Neural cell (in vitro differentiated cells): ENCODE data around the gene FREM2. TPM values are rescaled to one million over a fixed set of nuclear protein-coding genes. Genes with fewer than 3 reads are reported as not detected.

Experiments
- H2AFZ ChIP-seq: fragments of 200-600, 300-800 bp; sonication (generic), shearing (Covaris generic); 2 replicates; pipeline ENCODE4 v1.6.0; 2014; ENCODE audit warnings: low read depth, mild to moderate bottlenecking, antibody characterized with exemption, low read length, moderate library complexity
- H3F3A ChIP-seq: fragments of 200-600 bp; shearing (Covaris generic); 2 replicates; pipeline ENCODE4 v1.6.1; 2016; ENCODE audit warnings: mild to moderate bottlenecking, moderate library complexity, mixed read lengths, antibody characterized with exemption, low read length; ENCODE audit not compliant: insufficient read depth, poor library complexity, severe bottlenecking
- H3K27ac ChIP-seq: fragments of 200-600, 300-800 bp; sonication (generic), shearing (Covaris generic); 2 replicates; pipeline ENCODE4 v1.5.1; 2014; ENCODE audit warnings: mild to moderate bottlenecking, low read length, moderate library complexity
- H3K27me3 ChIP-seq: fragments of 300-800, 200-600 bp; sonication (generic), shearing (Covaris generic); 2 replicates; pipeline ENCODE4 v1.6.0; 2014; ENCODE audit warnings: mild to moderate bottlenecking, low read depth, low read length, moderate library complexity; ENCODE audit not compliant: insufficient read depth
- H3K36me3 ChIP-seq: fragments of 300-800, 200-600 bp; sonication (generic), shearing (Covaris generic); 2 replicates; pipeline ENCODE4 v1.5.1; 2014; ENCODE audit warnings: mild to moderate bottlenecking, antibody characterized with exemption, low read length, moderate library complexity; ENCODE audit not compliant: insufficient read depth
- H3K4me2 ChIP-seq: fragments of 300-800, 200-600 bp; sonication (generic), shearing (Covaris generic); 2 replicates; pipeline ENCODE4 v1.6.0; 2014; ENCODE audit warnings: mild to moderate bottlenecking, low read length
- H3K4me3 ChIP-seq: fragments of 300-800, 200-600 bp; sonication (generic), shearing (Covaris generic); 2 replicates; pipeline ENCODE4 v1.5.1; 2014; ENCODE audit warnings: mild to moderate bottlenecking, low read length, moderate library complexity
- H3K79me2 ChIP-seq: fragments of 200-600 bp; shearing (Covaris generic); replicated peaks from 2 replicates; pipeline ENCODE4 v1.6.0; 2014; ENCODE audit warnings: mild to moderate bottlenecking, low read length, moderate library complexity; ENCODE audit not compliant: insufficient read depth
- H3K9ac ChIP-seq: fragments of 300-800, 200-600 bp; sonication (generic), shearing (Covaris generic); 2 replicates; pipeline ENCODE4 v1.6.1; 2016; ENCODE audit warnings: mild to moderate bottlenecking, low read length, mixed read lengths
- H3K9me2 ChIP-seq: fragments of 200-600 bp; shearing (Covaris generic); 2 replicates; pipeline ENCODE4 v1.6.1; 2016; ENCODE audit warnings: mild to moderate bottlenecking, low read length, mixed read lengths; ENCODE audit not compliant: insufficient read depth
- H3K9me3 ChIP-seq: fragments of 200-600, 300-800 bp; sonication (generic), shearing (Covaris generic); 2 replicates; pipeline ENCODE4 v1.6.1; 2016; ENCODE audit warnings: mild to moderate bottlenecking, mixed run types, low read length, moderate library complexity, mixed read lengths
- H4K20me1 ChIP-seq: fragments of 200-600 bp; shearing (Covaris generic); 2 replicates; pipeline ENCODE4 v1.6.1; 2016; ENCODE audit warnings: mild to moderate bottlenecking, mixed run types; ENCODE audit not compliant: insufficient read depth
- EP300 ChIP-seq: fragments of 450-650 bp; conservative IDR thresholded peaks from 2 replicates; pipeline ENCODE4 v1.6.1; 2014; ENCODE audit warnings: antibody characterized with exemption, mild to moderate bottlenecking, moderate library complexity; ENCODE audit not compliant: poor library complexity, severe bottlenecking
- EZH2 ChIP-seq: fragments of 200-600, 300-800 bp; shearing (Covaris generic), sonication (generic); IDR thresholded peaks from 2 replicates; pipeline ENCODE4 v1.6.1; 2014; ENCODE audit warnings: antibody characterized with exemption, low read length, borderline replicate concordance, mild to moderate bottlenecking; ENCODE audit not compliant: insufficient read depth, poor library complexity, severe bottlenecking
- MXI1 ChIP-seq: fragments of 450-650 bp; conservative IDR thresholded peaks from 2 replicates; pipeline ENCODE4 v1.6.1; 2014; ENCODE audit warnings: antibody characterized with exemption, mild to moderate bottlenecking; ENCODE audit not compliant: poor library complexity, severe bottlenecking
- POLR2AphosphoS5 ChIP-seq: IDR thresholded peaks from 2 replicates; pipeline ENCODE4 v1.6.1; 2012
- RAD21 ChIP-seq: fragments of 450-650 bp; conservative IDR thresholded peaks from 2 replicates; pipeline ENCODE4 v1.6.1; 2014; ENCODE audit warnings: antibody characterized with exemption, mild to moderate bottlenecking, moderate library complexity
- SMC3 ChIP-seq: fragments of 450-650 bp; conservative IDR thresholded peaks from 2 replicates; pipeline ENCODE4 v1.6.1; 2014; ENCODE audit warnings: antibody characterized with exemption, mild to moderate bottlenecking, moderate library complexity; ENCODE audit not compliant: poor library complexity
- TAF1 ChIP-seq: IDR thresholded peaks from 2 replicates; pipeline ENCODE4 v1.6.1; 2012; ENCODE audit warnings: low read depth
- polyA plus RNA-seq: library from polyadenylated mRNA; depleted of rRNA; stranded (reverse); fragments of >200 nt; gene quantifications from 2 replicates; pipeline ENCODE4 v1.2.3, GENCODE V29; 2014
- TF ChIP-seq, protein P1 (sequence below): IDR thresholded peaks from 2 replicates; pipeline ENCODE4 v1.6.1; 2012; ENCODE audit warnings: borderline replicate concordance
- TF ChIP-seq, protein P2 (sequence below): fragments of 450-650 bp; IDR thresholded peaks from 2 replicates; pipeline ENCODE4 v1.5.1; 2014; ENCODE audit warnings: antibody characterized with exemption, mild to moderate bottlenecking, moderate library complexity; ENCODE audit not compliant: poor library complexity, severe bottlenecking

Gene FREM2
- polyA plus RNA-seq, 1 donor from 2014 or later, result 0.19 TPM

DNA sequence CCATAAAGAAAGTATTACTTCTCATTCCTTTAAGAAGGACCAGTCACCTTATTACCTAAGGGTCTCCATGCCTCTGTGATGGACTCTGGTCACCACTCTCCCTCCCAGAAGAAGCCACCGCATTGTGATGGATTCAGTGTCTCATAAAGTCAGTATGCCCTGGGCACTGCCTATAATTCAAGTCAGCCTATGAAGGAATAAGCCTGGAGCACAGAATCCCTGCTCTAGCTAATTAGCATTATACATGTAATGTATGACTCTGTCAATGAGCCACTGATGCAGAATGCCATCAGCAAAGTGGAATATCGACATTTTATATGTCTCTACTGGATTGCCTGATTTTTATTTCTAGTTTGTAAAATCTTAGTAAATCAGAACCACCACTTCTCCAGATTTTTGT is 14.9 kb upstream of the FREM2 start:
- Histone ChIP-seq H4K20me1 (no peaks in the 10 kb centered on the region), H3K9me2 (no peaks in the 10 kb centered on the region), H3K27ac (no peak overlapping the region), H3K9me3 (no peaks in the 10 kb centered on the region), H3K9ac (no peak overlapping the region), H2AFZ (no peak overlapping the region), H3K79me2 (no peaks in the 10 kb centered on the region), H3K27me3 (no peaks in the 10 kb centered on the region), H3F3A (no peaks in the 10 kb centered on the region), H3K36me3 (no peaks in the 10 kb centered on the region), H3K4me3 (no peak overlapping the region), H3K4me2 (no peak overlapping the region)
- TF ChIP-seq TAF1 (no peak), MXI1 (no peak), EP300 (no peak), EZH2 (no peak), POLR2AphosphoS5 (no peak), SMC3 (no peak)
- TF ChIP-seq, protein P1, sequence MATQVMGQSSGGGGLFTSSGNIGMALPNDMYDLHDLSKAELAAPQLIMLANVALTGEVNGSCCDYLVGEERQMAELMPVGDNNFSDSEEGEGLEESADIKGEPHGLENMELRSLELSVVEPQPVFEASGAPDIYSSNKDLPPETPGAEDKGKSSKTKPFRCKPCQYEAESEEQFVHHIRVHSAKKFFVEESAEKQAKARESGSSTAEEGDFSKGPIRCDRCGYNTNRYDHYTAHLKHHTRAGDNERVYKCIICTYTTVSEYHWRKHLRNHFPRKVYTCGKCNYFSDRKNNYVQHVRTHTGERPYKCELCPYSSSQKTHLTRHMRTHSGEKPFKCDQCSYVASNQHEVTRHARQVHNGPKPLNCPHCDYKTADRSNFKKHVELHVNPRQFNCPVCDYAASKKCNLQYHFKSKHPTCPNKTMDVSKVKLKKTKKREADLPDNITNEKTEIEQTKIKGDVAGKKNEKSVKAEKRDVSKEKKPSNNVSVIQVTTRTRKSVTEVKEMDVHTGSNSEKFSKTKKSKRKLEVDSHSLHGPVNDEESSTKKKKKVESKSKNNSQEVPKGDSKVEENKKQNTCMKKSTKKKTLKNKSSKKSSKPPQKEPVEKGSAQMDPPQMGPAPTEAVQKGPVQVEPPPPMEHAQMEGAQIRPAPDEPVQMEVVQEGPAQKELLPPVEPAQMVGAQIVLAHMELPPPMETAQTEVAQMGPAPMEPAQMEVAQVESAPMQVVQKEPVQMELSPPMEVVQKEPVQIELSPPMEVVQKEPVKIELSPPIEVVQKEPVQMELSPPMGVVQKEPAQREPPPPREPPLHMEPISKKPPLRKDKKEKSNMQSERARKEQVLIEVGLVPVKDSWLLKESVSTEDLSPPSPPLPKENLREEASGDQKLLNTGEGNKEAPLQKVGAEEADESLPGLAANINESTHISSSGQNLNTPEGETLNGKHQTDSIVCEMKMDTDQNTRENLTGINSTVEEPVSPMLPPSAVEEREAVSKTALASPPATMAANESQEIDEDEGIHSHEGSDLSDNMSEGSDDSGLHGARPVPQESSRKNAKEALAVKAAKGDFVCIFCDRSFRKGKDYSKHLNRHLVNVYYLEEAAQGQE, result no peak
- TF ChIP-seq, protein P2, sequence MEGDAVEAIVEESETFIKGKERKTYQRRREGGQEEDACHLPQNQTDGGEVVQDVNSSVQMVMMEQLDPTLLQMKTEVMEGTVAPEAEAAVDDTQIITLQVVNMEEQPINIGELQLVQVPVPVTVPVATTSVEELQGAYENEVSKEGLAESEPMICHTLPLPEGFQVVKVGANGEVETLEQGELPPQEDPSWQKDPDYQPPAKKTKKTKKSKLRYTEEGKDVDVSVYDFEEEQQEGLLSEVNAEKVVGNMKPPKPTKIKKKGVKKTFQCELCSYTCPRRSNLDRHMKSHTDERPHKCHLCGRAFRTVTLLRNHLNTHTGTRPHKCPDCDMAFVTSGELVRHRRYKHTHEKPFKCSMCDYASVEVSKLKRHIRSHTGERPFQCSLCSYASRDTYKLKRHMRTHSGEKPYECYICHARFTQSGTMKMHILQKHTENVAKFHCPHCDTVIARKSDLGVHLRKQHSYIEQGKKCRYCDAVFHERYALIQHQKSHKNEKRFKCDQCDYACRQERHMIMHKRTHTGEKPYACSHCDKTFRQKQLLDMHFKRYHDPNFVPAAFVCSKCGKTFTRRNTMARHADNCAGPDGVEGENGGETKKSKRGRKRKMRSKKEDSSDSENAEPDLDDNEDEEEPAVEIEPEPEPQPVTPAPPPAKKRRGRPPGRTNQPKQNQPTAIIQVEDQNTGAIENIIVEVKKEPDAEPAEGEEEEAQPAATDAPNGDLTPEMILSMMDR, result no peak

DNA sequence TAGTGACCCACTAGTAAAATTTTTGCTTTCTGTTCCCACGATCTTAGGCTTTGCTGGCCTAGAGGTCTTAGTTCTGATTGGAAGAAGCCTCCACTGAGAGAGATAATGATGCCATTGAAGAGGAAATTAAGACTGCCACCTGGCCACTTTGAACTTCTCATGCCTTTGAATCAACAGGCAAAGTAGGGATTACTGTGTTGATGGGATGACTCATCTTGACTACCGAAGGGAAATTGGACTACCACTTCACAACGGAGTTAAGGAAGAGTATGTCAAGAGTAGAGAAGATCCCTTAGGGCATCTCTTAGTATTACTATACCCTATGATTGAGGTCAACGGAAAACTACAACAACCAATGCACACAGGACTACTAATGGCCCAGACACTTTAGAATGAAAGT is 12.7 kb upstream of the FREM2 start:
- Histone ChIP-seq H3K79me2 (no peaks in the 10 kb centered on the region), H3F3A (no peaks in the 10 kb centered on the region), H3K9ac (no peak overlapping the region), H3K36me3 (no peaks in the 10 kb centered on the region), H3K27me3 (no peaks in the 10 kb centered on the region), H2AFZ (no peak overlapping the region), H4K20me1 (no peaks in the 10 kb centered on the region), H3K4me3 (no peak overlapping the region), H3K27ac (no peak overlapping the region), H3K9me2 (no peaks in the 10 kb centered on the region), H3K4me2 (no peak overlapping the region), H3K9me3 (no peaks in the 10 kb centered on the region)
- no peak for TF ChIP-seq EZH2
- no peak for TF ChIP-seq MXI1
- TF ChIP-seq TAF1, result no peak
- TF ChIP-seq SMC3, result no peak
- TF ChIP-seq EP300, result no peak
- no peak for TF ChIP-seq RAD21
- TF ChIP-seq, protein P2, result no peak
- no peak for TF ChIP-seq POLR2AphosphoS5
